ENCODE results near the gene NKX2-2. TPM values are rescaled to one million over a fixed set of nuclear protein-coding genes. Genes with fewer than 3 reads are reported as not detected.

NKX2-2 gene
- total and polyA plus RNA-seq, 2 experiments from 2014 or later, result not detected

DNA sequence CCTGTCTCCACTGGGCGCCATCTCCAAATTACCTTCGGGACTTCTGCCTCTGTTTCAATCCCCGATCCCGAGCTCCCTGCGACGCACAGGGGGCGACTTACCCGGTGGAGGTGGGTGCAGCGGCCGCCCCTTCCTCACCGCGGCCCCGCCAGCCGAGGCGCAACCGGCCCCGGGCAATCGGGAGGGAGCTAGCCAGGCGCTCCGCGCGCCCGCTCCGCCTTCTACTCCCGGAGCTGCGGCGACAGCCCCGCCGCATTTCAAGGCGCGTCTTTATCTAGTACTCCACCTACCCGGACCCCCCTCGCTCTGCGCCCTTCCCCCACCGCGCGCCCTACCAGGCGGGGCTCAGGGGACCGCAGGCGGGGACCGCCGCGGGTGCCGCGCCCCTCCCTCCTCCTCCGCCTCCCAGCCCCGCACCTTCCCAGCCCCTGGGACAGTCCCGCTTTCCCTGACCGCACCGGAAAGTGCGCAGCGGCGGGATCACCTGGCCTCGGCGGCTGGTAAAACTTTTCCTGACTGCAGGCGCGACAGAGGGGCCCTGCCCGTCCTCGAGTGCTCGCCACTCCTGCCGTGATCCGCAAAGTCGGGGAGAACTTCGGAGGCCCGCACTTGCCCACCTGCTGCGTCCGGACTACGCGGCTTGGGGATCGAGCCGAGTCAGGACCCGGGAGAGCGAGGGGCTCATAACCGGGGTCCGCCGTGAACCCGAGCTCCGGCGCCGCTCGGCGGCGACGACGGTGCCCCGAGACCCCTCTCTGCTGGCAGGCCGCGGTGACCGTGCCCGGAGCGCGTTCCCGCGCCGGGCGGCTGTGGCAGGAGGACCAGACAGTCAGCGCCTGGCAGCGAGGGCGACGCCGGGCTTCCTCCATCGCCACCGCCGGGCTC lies 8.0 kb upstream of the NKX2-2 start:
- TF ChIP-seq, protein P1, sequence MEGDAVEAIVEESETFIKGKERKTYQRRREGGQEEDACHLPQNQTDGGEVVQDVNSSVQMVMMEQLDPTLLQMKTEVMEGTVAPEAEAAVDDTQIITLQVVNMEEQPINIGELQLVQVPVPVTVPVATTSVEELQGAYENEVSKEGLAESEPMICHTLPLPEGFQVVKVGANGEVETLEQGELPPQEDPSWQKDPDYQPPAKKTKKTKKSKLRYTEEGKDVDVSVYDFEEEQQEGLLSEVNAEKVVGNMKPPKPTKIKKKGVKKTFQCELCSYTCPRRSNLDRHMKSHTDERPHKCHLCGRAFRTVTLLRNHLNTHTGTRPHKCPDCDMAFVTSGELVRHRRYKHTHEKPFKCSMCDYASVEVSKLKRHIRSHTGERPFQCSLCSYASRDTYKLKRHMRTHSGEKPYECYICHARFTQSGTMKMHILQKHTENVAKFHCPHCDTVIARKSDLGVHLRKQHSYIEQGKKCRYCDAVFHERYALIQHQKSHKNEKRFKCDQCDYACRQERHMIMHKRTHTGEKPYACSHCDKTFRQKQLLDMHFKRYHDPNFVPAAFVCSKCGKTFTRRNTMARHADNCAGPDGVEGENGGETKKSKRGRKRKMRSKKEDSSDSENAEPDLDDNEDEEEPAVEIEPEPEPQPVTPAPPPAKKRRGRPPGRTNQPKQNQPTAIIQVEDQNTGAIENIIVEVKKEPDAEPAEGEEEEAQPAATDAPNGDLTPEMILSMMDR (IDR thresholded peaks at IDR 0.05; ENCODE audit: low read depth, low read length), result no peak
- Histone ChIP-seq H3K4me1 (ENCODE audit: low read depth) (no peaks in the 10 kb centered on the region), H3K9me3 (ENCODE audit: low read depth) (no peaks in the 10 kb centered on the region), H3K27ac (no peak overlapping the region), H3K27me3 (peaks cover 100% of the 10 kb centered on the region), H3K36me3 (no peaks in the 10 kb centered on the region), H3K4me3 (peak overlapping the region; percentile 31)
- DNase-seq (ENCODE audit: low read depth in 1 of 2, low spot score in 1 of 2), result no peak

DNA sequence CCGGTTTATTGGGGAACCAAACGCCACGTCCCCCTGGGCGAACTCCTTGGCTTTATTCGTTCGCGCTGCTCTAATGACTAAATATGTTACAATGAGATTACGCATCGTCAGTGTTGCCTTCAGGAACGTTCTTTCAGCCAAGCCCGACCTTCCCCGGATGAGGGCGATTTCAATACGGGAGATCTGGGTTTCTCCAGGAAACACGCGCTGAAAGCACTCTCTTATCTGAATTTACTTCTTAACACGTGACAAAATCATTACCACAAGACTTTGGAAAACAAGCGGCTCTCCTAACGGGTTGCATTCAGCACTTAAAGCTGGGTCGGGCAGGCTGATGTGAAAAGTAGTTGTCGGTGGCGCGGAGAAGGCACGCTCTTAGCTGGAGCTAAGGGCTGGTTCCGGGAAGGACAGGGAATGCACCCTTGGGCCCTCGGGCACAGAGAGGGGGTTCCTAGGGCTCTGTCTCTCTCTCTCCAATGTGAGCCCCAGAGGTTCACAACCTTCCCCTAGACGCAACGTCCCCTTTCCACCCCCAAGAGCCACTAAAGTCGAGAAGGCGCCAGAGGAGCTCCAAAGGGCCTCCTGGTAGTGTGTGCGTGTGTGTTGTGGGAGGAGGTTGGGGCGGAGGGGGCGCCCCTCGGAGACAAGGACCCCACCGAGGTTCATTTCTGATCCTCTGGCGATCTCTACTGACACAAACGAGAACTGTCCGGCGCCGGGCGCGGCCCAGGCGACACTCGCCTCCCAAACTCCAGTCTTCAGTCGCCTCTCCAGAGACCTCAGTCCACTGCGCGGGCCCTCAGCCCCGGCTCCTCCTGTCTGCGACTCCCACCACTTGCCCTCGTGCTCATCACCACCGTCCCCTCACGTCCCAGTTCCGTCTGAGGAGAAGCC lies 7.1 kb upstream of the NKX2-2 start:
- DNase-seq (ENCODE audit: low read depth in 1 of 2, low spot score in 1 of 2), result peak in 1 of 2 donors; percentile 38
- no peak overlapping the region for H3K27ac ChIP-seq
- H3K4me3 ChIP-seq, result peak overlapping the region; percentile 31
- H3K9me3 ChIP-seq (ENCODE audit: low read depth), result no peaks in the 10 kb centered on the region
- H3K27me3 ChIP-seq, result peaks cover 100% of the 10 kb centered on the region
- H3K36me3 ChIP-seq, result no peaks in the 10 kb centered on the region
- no peaks in the 10 kb centered on the region for H3K4me1 ChIP-seq (ENCODE audit: low read depth)
- TF ChIP-seq, protein P1 (IDR thresholded peaks at IDR 0.05; ENCODE audit: low read depth, low read length), result no peak

DNA sequence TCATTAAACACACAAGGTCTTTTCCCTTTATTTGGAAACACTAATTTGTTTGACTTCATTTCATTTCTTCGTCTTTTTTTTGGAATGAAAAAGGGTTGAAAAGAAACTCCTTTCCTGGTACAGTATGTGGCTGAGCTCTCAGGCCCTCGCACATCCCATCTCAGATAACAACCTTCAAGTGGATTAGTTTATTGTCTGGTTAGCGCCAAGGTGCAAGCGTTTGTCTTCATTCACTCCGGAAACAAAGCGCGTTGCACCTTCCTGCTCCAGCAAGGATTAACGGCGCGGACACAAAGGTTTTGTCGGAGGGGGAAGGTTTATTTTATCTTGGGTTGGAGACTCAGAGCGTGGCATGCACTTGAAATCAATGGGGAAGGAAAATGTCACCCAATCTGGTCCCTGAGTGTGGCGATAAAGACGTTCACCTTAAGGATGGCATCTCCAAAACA lies 5.3 kb upstream of the NKX2-2 start:
- DNase-seq (ENCODE audit: low read depth in 1 of 2, low spot score in 1 of 2), result no peak
- no peaks in the 10 kb centered on the region for H3K9me3 ChIP-seq (ENCODE audit: low read depth)
- no peak overlapping the region for H3K27ac ChIP-seq
- TF ChIP-seq, protein P1 (IDR thresholded peaks at IDR 0.05; ENCODE audit: low read depth, low read length), result no peak
- no peak overlapping the region for H3K4me3 ChIP-seq
- no peaks in the 10 kb centered on the region for H3K36me3 ChIP-seq
- H3K4me1 ChIP-seq (ENCODE audit: low read depth), result no peaks in the 10 kb centered on the region
- H3K27me3 ChIP-seq, result peaks cover 100% of the 10 kb centered on the region

DNA sequence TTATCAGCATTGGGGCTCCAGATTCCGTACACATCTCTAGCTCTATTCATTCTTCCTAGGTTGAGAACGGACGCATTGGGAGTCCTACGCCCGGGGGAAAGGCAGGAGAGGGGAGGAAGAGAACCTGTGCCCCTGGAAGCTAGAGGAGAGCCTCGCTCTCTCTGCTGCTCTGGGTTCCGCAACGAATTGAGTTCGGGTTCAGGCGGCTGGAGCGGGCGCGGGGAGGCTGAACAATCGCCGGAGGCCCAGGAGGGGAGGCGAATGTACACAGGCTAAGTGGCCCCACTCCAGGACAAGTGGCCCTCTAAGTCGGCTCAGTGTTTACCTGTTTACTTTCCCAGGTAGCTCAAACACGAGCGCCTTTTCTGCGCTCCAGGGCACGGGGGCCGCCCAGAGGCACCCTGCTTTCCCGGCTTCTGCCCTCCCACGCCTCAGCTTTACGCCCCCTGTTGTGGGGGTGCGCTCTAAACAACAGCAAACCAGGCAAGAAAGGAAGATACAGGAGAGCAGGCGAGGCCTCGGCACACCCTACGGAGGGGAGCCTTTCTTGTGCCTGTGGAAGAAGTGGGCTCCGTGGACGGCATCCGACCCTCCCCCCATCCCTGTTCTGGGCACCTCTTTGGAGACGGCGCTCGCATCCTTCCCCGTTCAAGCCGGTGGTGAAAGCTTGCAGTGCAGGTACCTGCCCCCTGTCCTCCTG lies 4.6 kb upstream of the NKX2-2 start:
- no peak overlapping the region for H3K27ac ChIP-seq
- TF ChIP-seq, protein P1 (IDR thresholded peaks at IDR 0.05; ENCODE audit: low read depth, low read length), result no peak
- no peak overlapping the region for H3K4me3 ChIP-seq
- no peaks in the 10 kb centered on the region for H3K4me1 ChIP-seq (ENCODE audit: low read depth)
- no peaks in the 10 kb centered on the region for H3K36me3 ChIP-seq
- H3K27me3 ChIP-seq, result peaks cover 100% of the 10 kb centered on the region
- no peak for DNase-seq (ENCODE audit: low read depth in 1 of 2, low spot score in 1 of 2)
- H3K9me3 ChIP-seq (ENCODE audit: low read depth), result no peaks in the 10 kb centered on the region
